Measurements from ENCODE around the gene CYP11A1.

GRCh38 chr15:74319138-74319460 is 48.3 kb downstream of the CYP11A1 start:
- no peak for TF ChIP-seq POLR2A (IDR thresholded peaks at IDR 0.05; ENCODE audit: low read depth, low read length)
- TF ChIP-seq POLR2AphosphoS5 (IDR thresholded peaks at IDR 0.05; ENCODE audit: low read depth, low read length), result no peak
- TF ChIP-seq TAF1 (IDR thresholded peaks at IDR 0.05; ENCODE audit: borderline replicate concordance, low read depth, low read length), result no peak

All from GM12892 (cell line).